Ramos (cell line): ENCODE results near the gene CAMK2A.

ENCODE experiments used
- in situ Hi-C: fragments of 300-500 bp; cut with MboI; formaldehyde crosslinking; loops from one replicate; pipeline ENCODE4 v1.14.3; 2022; ENCODE audit warnings: low sequenced_read_pairs; ENCODE audit not compliant: unreplicated experiment

Gene CAMK2A

GRCh38 chr5:150219142-150219541 is 70.4 kb downstream of the CAMK2A start:
- in situ Hi-C loops: no loop called here

DNA sequence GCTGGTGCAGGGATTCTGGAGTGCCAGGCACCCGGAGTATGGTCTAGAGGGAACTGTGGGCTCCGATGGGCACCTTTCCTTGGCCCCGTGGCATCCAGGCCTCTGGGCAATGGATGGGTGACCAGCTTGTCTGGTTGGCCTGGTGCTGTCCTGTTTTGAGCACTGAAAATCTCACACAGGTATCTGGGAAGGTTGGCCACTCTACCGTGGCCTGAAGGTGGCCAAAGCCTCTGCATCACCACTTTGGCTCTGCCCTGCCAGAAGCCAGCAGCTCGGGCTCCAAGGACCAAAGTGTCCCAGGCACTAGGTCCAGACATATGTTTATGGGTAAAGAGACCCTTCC is 70.9 kb downstream of the CAMK2A start:
- in situ Hi-C loops: no loop called here

GRCh38 chr5:150217873-150218692 is 71.5 kb downstream of the CAMK2A start:
- in situ Hi-C loops: no loop called here

DNA sequence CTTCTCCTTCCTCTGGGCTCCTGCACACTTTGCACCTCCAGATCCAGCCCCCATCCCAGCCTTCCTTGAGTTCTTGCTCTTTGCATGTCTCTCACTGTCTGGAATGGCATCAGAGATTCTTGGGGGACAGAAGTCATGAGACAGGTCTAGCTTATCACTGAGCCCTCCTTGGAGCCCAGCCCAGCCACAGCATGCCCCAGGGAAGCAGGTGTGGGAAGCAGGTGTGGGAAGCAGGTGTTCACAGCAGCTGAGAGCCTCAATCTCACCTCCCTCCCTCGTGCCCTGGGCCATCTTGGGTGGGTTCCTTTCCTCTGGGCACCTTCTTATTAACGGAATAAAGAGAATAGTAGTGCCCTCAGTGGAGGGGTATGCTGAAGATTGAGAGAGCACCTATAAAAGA is 72.5 kb downstream of the CAMK2A start:
- in situ Hi-C loops: no loop called here

DNA sequence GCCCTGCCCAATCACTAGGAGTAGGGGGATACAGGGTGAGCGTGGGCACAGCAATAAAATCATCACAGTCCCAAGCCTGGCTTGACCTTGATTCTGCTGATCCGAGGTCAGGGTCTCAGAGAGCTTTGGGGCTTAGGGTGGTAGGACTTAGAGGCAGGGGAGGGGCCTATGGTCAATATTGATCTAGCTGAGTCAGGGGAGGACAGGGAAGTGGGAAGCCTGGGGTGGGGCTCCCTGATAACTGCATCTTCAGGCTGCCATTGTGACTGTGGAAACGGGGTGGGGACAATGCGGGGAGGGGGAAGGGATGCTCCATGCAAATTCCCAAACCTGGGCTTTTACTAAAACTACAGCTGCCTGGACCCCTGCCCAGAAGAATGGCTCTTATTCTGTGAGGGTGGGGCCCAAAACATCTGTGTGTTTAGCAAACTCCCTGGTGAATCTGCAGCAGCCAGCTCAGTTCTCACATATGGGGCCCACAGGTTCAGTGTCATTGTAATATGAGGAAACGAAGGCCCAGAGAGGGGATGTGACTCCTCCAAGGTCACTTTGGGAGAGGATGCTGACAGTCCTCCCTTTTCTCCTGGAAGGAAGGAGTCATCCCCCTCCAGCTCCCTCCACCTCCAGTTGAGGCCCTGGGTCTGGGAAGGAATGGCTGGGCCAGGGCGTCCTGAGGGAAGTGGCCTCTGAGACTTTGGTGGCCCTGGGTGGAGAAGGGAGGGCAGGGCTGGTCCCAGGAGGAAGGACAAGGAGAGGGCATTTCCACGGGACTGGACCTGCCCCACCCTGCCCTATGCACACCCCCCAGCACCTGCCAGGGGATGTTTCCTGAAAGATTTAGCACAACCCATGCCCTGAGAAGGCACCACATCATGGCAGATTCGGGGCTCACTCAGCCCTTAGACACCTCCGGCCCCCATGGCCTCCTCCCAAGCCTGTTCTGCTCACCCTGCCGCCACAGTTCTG is 73.3 kb downstream of the CAMK2A start:
- in situ Hi-C loops: no loop called here

GRCh38 chr5:150214289-150214688 is 75.3 kb downstream of the CAMK2A start:
- in situ Hi-C loops: no loop called here

DNA sequence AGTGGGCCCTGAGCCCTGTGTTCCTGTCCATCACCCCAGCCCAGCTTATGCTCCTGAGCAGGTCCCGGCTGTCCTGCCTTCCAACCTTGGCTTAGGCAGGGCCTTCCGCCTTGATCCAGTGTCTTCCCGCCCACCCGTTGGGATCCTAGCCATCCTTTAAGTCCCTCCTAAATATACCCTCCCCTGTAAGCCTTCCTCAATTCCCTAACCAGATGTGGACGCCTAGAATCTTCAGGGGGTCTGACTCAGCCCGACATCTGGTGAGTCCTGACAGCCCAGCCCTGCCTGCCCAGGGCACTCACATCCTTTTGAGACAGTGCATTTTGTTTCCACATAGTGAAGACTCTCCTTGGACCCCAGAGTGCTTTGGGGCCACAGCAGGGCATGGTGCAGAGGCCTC is 76.0 kb downstream of the CAMK2A start:
- in situ Hi-C loops: no loop called here

GRCh38 chr5:150211156-150212030 is 78.2 kb downstream of the CAMK2A start:
- in situ Hi-C loops: no loop called here

- in situ Hi-C loops: no loop called here
These were observed 78.9 kb downstream of the CAMK2A start for GRCh38 chr5:150210644-150211043.

DNA sequence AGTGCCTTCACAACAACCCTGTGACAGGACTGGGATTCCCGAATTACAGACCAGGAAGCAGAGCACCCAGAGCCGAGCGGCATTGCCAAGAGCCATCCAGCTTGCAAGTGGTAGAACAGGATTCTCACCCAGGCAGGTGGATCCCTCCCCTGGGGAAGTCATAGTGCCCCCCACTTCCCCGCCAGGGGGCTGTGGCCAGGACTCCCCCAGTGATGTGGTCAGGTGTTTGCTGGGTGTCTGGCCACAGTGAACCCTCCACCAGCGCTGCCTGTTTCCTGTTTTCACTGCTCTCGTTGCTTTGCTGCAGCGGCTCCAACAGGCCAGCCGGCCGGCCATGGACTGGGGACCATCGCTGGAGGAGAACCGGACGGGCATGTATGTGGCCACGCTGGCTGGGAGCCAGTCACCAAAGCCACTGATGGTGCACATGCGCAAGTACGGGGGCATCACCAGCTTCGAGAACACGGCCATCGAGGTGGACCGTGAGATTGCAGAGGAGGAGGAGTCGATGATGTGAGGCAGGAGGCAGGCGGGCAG is 80.4 kb downstream of the CAMK2A start:
- in situ Hi-C loops: no loop called here

GRCh38 chr5:150208187-150209098 is 81.1 kb downstream of the CAMK2A start:
- in situ Hi-C loops: no loop called here

DNA sequence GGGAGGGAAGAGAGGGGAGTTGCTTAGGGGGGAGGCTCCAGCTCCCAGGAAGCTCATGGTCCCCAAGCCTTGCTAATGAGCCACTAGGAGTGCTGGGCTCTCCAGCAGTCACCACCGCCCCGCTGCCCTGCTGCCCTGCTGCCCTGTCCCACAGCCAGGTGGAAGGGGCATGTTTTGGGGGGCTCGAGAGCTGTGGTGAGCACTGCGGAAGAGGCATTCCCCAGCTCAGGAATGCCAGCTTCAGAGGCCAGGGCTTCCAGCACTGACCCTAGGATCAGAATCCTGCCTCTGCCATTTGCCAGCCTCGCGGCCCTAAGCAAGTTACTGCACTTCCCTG is 82.8 kb downstream of the CAMK2A start:
- in situ Hi-C loops: no loop called here

GRCh38 chr5:150206098-150206778 is 83.3 kb downstream of the CAMK2A start:
- in situ Hi-C loops: no loop called here

DNA sequence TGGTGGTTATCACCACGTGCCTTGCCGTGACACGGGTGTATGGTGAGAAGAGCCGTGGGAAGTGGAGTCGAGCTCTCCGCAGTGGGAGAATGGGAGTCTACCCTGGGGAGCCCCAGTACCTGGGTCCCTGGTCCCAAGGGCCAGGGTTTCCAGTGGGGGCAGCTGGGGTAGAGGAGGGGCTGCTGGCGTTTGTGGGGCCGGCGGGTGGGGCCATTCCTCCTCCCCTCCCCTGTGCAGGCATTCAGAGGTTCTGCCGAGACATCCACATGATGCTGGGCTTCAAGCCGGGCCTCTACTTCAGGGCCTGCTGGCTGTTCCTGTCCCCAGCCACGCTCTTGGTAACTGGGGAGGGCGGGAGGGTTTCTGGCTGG is 85.0 kb downstream of the CAMK2A start:
- in situ Hi-C loops: no loop called here

GRCh38 chr5:150203832-150204589 is 85.6 kb downstream of the CAMK2A start:
- in situ Hi-C loops: no loop called here

- in situ Hi-C loops: no loop called here
These were observed 87.1 kb downstream of the CAMK2A start for GRCh38 chr5:150202501-150202900.

GRCh38 chr5:150197476-150197875 is 92.1 kb downstream of the CAMK2A start:
- in situ Hi-C loops: no loop called here

- in situ Hi-C loops: no loop called here
These were observed 92.6 kb downstream of the CAMK2A start for GRCh38 chr5:150196986-150197385.
